Skin epidermis (tissue), 12 donors: ENCODE results near the gene SH3BGRL2.
"Not testable (repeated sequence)": the region's sequence is repeated elsewhere in the genome, so short reads cannot be mapped to it uniquely, and the experiment has no call there.

ENCODE experiments used
- H3K27ac ChIP-seq, 21 experiments: fragments of 200-600 bp; sonication (generic) in 11 of 21; one replicate each; pipeline ENCODE4 v1.5.0; 2020; ENCODE audit warnings: mild to moderate bottlenecking in 3 of 21, inconsistent platforms in 2 of 21, moderate library complexity in 2 of 21
- H3K4me3 ChIP-seq, 7 experiments: fragments of 200-600 bp; sonication (generic) in 2 of 7; one replicate each; pipeline ENCODE4 v1.5.0; 2020; ENCODE audit warnings: inconsistent platforms in 2 of 7, mild to moderate bottlenecking in 2 of 7, moderate library complexity in 1 of 7

SH3BGRL2 gene

DNA sequence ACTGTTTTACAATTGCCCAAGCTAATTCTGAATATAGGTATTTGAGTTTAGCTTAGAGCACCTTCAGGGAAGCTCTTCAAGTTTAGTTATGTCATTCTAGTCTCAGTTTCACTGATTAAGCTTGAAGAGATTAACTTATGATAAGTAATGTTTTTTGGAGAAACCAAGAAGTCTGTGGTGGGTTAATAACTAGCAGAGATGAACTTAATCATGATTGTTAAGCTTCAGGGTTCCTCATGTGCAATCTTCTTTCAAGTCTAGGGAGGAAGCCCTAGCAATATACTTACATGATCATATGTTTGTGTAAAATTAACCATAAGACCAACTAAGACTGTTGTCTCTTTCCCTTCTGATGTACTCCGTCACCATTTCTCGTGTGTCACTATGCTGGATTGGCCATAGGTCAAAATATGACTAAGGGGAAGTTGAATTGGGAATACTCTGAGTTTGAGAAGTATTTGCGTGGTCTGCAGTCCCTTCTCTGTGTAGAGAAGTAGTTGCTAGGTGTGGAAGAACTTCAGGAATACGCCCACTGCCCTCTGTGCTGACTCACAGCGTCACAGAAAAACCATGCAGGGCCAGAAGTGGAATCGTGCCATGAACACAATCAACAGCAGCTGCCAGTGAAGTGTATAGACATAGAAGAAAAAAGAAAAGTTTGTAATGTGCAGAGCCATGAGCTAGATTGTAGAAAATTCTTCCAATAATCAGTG is 88.3 kb downstream of the SH3BGRL2 start:
- no peak overlapping the region for H3K27ac ChIP-seq
- H3K4me3 ChIP-seq: no peak overlapping the region

- Histone ChIP-seq H3K4me3 (no peak overlapping the region), H3K27ac (no peak overlapping the region)
These were observed 93.7 kb downstream of the SH3BGRL2 start for GRCh38 chr6:79724816-79725215.

GRCh38 chr6:79731471-79731870 is 100.3 kb downstream of the SH3BGRL2 start:
- Histone ChIP-seq H3K4me3 (no peak overlapping the region), H3K27ac (no peak overlapping the region)

DNA sequence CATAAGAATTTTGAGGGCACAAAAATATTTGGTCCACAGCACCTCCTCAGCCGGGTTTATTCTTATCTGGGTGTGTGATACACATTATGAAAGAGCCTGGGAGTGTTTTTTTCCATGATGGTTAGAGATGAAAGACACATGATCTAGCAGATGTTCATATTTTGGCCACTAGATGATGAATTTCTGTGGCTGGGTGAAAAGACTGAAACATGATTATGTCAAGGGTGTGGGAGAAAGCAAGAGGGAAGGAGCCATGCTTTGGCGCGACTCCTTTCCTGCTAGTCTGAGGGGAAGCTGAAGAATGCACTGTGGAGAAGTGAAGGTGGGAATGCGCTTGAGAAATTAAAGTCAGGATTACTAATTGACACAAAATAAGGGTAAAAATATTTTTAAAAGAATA is 102.3 kb downstream of the SH3BGRL2 start:
- Histone ChIP-seq H3K4me3 (no peak overlapping the region), H3K27ac (no peak overlapping the region)

- Histone ChIP-seq H3K27ac (no peak overlapping the region), H3K4me3 (no peak overlapping the region)
These were observed 103.2 kb downstream of the SH3BGRL2 start for GRCh38 chr6:79734374-79734773.

DNA sequence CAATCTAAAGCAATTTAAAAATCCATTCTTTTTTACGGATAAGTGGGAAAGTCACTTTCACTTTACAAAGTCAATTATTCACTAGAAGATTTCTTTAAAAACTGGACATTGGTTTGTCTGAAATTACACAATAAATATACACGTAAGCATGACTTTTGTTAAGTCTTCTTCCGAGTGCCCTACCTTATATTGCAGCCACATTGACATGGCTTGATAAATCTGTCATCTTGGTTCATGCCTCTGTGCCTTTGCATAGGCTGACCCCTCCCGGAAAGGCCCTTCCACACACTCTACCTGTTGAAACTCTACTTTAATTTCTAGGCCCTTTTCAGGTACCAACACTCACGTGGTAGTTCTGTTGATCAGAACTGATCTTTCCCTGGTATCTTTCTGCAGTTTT is 104.1 kb downstream of the SH3BGRL2 start:
- H3K4me3 ChIP-seq: no peak overlapping the region
- H3K27ac ChIP-seq: no peak overlapping the region

DNA sequence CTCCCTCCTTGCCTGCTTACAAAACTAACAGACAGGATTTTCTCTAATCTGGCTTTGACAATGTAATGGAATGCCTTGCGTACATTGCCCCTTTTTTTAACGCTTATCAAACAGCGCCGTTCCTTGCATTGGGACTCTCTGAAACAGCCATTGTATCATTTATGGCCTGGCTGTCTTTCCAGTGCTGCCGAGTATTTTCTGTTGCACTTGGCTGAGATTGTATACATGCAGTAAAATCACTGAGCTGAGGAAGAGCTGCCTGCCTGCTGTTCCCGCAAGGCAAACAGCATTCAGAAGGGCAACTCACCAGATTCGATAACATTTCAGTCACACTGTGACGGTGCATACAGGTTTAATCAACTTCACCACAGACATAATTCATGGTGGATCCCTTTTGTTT is 106.0 kb downstream of the SH3BGRL2 start:
- no peak overlapping the region for H3K27ac ChIP-seq
- no peak overlapping the region for H3K4me3 ChIP-seq

- Histone ChIP-seq H3K27ac (no peak overlapping the region), H3K4me3 (no peak overlapping the region)
These were observed 110.9 kb downstream of the SH3BGRL2 start for GRCh38 chr6:79742030-79742429.

- H3K4me3 ChIP-seq, H3K27ac ChIP-seq: not testable (repeated sequence)
These were observed 114.2 kb downstream of the SH3BGRL2 start for GRCh38 chr6:79745282-79745681.

DNA sequence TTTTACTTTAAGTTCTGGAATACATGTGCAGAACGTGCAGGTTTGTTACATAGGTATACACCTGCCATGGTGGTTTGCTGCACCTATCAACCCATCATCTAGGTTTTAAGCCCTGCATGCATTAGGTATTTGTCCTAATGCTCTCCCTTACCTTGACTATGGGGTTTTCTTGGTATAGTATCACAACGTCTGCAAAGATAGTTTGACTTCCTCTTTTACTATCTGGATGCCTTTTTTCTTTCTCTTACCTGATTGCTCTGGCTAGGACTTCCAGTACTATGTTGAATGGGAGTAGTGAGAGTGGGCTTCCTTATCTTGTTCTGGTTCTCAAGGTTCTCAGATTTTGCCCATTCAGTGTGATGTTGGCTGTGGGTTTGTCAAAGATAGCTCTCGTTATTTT is 115.2 kb downstream of the SH3BGRL2 start:
- not testable (repeated sequence) for H3K27ac ChIP-seq, H3K4me3 ChIP-seq

GRCh38 chr6:79750806-79751205 is 119.7 kb downstream of the SH3BGRL2 start:
- H3K4me3 ChIP-seq: no peak overlapping the region
- H3K27ac ChIP-seq: no peak overlapping the region
